ENCODE data around the gene RTL5. TPM values are rescaled to one million over a fixed set of nuclear protein-coding genes. Genes with fewer than 3 reads are reported as not detected.

Gene RTL5
- total RNA-seq, 1 donor: 2.2 TPM

- Histone ChIP-seq H3K36me3 (ENCODE audit: insufficient read depth, low read length) (no peaks in the 10 kb centered on the region), H3K4me3 (ENCODE audit: insufficient read depth, low read length) (no peak overlapping the region), H3K27ac (ENCODE audit: low read depth, low read length) (no peak overlapping the region), H4K20me1 (ENCODE audit: insufficient read depth, low read length) (no peaks in the 10 kb centered on the region), H3K79me2 (ENCODE audit: insufficient read depth, low read length) (no peaks in the 10 kb centered on the region), H3K9me3 (ENCODE audit: low read depth, low read length) (no peaks in the 10 kb centered on the region), H3K4me2 (ENCODE audit: insufficient read depth, low read length) (no peak overlapping the region), H3K27me3 (ENCODE audit: insufficient read depth, low read length) (peaks cover 29% of the 10 kb centered on the region), H3K4me1 (ENCODE audit: insufficient read depth, low read length) (peaks cover 24% of the 10 kb centered on the region), H2AFZ (ENCODE audit: low read length) (no peak overlapping the region)
- peak; percentile 51 for DNase-seq (ENCODE audit: insufficient read length, low spot score, missing footprints)
- no peak for TF ChIP-seq CTCF (IDR thresholded peaks at IDR 0.05; ENCODE audit: extremely low read depth, low read depth, low read length)
These were observed 8.1 kb downstream of the RTL5 start for GRCh38 chrX:72123471-72124185.

- H3K9me3 ChIP-seq (ENCODE audit: low read depth, low read length): no peaks in the 10 kb centered on the region
- no peak overlapping the region for H2AFZ ChIP-seq (ENCODE audit: low read length)
- no peak overlapping the region for H3K27ac ChIP-seq (ENCODE audit: low read depth, low read length)
- H3K36me3 ChIP-seq (ENCODE audit: insufficient read depth, low read length): no peaks in the 10 kb centered on the region
- no peak for TF ChIP-seq CTCF (IDR thresholded peaks at IDR 0.05; ENCODE audit: extremely low read depth, low read depth, low read length)
- H3K4me1 ChIP-seq (ENCODE audit: insufficient read depth, low read length): peaks cover 24% of the 10 kb centered on the region
- H4K20me1 ChIP-seq (ENCODE audit: insufficient read depth, low read length): no peaks in the 10 kb centered on the region
- H3K27me3 ChIP-seq (ENCODE audit: insufficient read depth, low read length): peaks cover 30% of the 10 kb centered on the region
- no peak overlapping the region for H3K4me3 ChIP-seq (ENCODE audit: insufficient read depth, low read length)
- no peak for DNase-seq (ENCODE audit: insufficient read length, low spot score, missing footprints)
- H3K4me2 ChIP-seq (ENCODE audit: insufficient read depth, low read length): no peak overlapping the region
- no peaks in the 10 kb centered on the region for H3K79me2 ChIP-seq (ENCODE audit: insufficient read depth, low read length)
These were observed 8.9 kb downstream of the RTL5 start for GRCh38 chrX:72122621-72123337.

- no peak overlapping the region for H3K27ac ChIP-seq (ENCODE audit: low read depth, low read length)
- no peaks in the 10 kb centered on the region for H3K36me3 ChIP-seq (ENCODE audit: insufficient read depth, low read length)
- DNase-seq (ENCODE audit: insufficient read length, low spot score, missing footprints): peak; percentile 83
- H2AFZ ChIP-seq (ENCODE audit: low read length): no peak overlapping the region
- H3K4me3 ChIP-seq (ENCODE audit: insufficient read depth, low read length): no peak overlapping the region
- peak overlapping the region; percentile 43 for H3K4me2 ChIP-seq (ENCODE audit: insufficient read depth, low read length)
- no peak for TF ChIP-seq CTCF (IDR thresholded peaks at IDR 0.05; ENCODE audit: extremely low read depth, low read depth, low read length)
- no peaks in the 10 kb centered on the region for H4K20me1 ChIP-seq (ENCODE audit: insufficient read depth, low read length)
- H3K27me3 ChIP-seq (ENCODE audit: insufficient read depth, low read length): peaks cover 32% of the 10 kb centered on the region
- peaks cover 21% of the 10 kb centered on the region for H3K4me1 ChIP-seq (ENCODE audit: insufficient read depth, low read length)
- H3K9me3 ChIP-seq (ENCODE audit: low read depth, low read length): no peaks in the 10 kb centered on the region
- H3K79me2 ChIP-seq (ENCODE audit: insufficient read depth, low read length): no peaks in the 10 kb centered on the region
These were observed 10.3 kb downstream of the RTL5 start for GRCh38 chrX:72121383-72121782.

GRCh38 chrX:72120837-72121236, 10.9 kb downstream of the RTL5 start:
- H4K20me1 ChIP-seq (ENCODE audit: insufficient read depth, low read length): no peaks in the 10 kb centered on the region
- H2AFZ ChIP-seq (ENCODE audit: low read length): no peak overlapping the region
- no peak for DNase-seq (ENCODE audit: insufficient read length, low spot score, missing footprints)
- H3K4me1 ChIP-seq (ENCODE audit: insufficient read depth, low read length): peaks cover 16% of the 10 kb centered on the region
- H3K9me3 ChIP-seq (ENCODE audit: low read depth, low read length): no peaks in the 10 kb centered on the region
- TF ChIP-seq CTCF (IDR thresholded peaks at IDR 0.05; ENCODE audit: extremely low read depth, low read depth, low read length): no peak
- no peaks in the 10 kb centered on the region for H3K79me2 ChIP-seq (ENCODE audit: insufficient read depth, low read length)
- H3K36me3 ChIP-seq (ENCODE audit: insufficient read depth, low read length): no peaks in the 10 kb centered on the region
- peaks cover 33% of the 10 kb centered on the region for H3K27me3 ChIP-seq (ENCODE audit: insufficient read depth, low read length)
- H3K4me2 ChIP-seq (ENCODE audit: insufficient read depth, low read length): peak overlapping the region; percentile 43
- no peak overlapping the region for H3K4me3 ChIP-seq (ENCODE audit: insufficient read depth, low read length)
- H3K27ac ChIP-seq (ENCODE audit: low read depth, low read length): no peak overlapping the region
